Measurements from ENCODE around the gene IQSEC1.

Gene IQSEC1

DNA sequence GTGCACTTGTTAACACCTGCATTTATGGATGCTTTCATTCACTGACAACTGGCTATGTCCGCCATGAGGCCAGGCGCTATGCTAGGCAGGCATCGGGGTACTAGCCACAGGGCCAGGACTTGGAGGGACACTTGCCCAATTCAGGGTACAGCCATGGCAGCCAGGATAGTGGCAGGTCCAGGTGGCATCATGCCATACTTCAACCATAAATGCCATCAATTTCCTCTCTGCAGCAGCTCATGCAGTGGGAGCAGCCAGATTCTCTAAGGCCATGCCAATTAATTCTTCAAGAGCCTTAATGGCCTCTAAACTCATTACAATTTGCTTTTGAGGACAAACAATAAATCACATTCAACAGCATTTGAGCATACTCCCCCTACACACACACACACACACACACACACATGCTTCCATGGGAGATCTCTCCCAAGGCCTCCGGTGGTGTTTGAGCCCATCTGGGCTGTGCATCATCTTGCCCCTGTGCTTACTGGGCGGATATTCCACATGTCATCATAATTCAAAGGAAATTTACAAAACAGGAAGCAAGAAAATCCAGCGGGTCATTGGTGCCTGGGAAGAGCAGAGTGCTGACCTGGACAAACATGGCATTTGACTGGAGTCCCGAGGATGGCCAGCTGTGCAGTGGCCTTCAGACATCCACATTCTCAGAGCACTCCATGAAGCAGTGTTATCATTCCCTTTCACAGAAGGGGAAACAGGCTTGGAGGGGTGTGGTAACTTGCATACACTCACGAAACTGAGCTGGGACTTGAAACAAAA lies 109.1 kb downstream of the IQSEC1 start:
- TF ChIP-seq FOXP2 (optimal IDR thresholded peaks at IDR 0.05; ENCODE audit: borderline replicate concordance, extremely low read depth, extremely low read length, insufficient read depth) (no peak), TAF1 (IDR thresholded peaks at IDR 0.05; ENCODE audit: borderline replicate concordance, insufficient read depth, low read length) (no peak), SIN3A (IDR thresholded peaks at IDR 0.05; ENCODE audit: borderline replicate concordance, insufficient read depth, low read length) (no peak), POLR2AphosphoS5 (IDR thresholded peaks at IDR 0.05; ENCODE audit: low read depth, low read length) (no peak)
- TF ChIP-seq, protein P1, sequence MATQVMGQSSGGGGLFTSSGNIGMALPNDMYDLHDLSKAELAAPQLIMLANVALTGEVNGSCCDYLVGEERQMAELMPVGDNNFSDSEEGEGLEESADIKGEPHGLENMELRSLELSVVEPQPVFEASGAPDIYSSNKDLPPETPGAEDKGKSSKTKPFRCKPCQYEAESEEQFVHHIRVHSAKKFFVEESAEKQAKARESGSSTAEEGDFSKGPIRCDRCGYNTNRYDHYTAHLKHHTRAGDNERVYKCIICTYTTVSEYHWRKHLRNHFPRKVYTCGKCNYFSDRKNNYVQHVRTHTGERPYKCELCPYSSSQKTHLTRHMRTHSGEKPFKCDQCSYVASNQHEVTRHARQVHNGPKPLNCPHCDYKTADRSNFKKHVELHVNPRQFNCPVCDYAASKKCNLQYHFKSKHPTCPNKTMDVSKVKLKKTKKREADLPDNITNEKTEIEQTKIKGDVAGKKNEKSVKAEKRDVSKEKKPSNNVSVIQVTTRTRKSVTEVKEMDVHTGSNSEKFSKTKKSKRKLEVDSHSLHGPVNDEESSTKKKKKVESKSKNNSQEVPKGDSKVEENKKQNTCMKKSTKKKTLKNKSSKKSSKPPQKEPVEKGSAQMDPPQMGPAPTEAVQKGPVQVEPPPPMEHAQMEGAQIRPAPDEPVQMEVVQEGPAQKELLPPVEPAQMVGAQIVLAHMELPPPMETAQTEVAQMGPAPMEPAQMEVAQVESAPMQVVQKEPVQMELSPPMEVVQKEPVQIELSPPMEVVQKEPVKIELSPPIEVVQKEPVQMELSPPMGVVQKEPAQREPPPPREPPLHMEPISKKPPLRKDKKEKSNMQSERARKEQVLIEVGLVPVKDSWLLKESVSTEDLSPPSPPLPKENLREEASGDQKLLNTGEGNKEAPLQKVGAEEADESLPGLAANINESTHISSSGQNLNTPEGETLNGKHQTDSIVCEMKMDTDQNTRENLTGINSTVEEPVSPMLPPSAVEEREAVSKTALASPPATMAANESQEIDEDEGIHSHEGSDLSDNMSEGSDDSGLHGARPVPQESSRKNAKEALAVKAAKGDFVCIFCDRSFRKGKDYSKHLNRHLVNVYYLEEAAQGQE (IDR thresholded peaks at IDR 0.05; ENCODE audit: insufficient read depth in 1 of 2, low read depth in 2 of 2, low read length in 2 of 2), result no peak

DNA sequence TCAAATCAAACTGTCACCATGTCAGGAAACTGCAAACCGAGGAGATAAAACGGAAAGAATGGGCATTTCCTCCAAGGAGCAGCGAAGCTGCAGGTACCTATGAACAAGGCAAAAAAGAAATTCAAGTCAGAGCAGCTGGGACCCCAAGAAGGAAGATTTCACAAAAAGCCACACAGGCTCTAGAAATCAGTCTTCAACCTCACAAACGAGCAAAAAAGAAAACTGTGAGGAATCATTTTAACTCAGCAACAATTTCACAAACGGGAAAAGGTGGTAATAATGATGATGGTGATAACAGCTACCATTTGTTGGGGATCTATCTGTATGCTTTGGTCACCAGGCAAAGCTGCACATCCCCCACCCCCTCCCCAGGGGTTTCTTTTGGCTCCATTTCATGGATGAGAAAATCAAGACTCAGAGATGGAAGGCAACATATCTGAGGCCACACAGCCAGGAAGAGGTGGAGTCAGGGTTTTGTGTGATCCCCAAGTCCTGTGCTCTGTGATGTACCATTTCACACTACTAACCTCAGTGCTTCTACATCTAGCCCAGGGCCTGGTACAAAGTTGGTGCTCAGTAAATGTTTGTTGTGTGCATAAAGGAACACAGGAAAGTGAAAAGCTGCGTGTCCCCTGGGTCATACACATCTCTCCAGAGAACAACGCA lies 109.9 kb downstream of the IQSEC1 start:
- TF ChIP-seq FOXP2 (optimal IDR thresholded peaks at IDR 0.05; ENCODE audit: borderline replicate concordance, extremely low read depth, extremely low read length, insufficient read depth), result no peak
- no peak for TF ChIP-seq SIN3A (IDR thresholded peaks at IDR 0.05; ENCODE audit: borderline replicate concordance, insufficient read depth, low read length)
- TF ChIP-seq, protein P1 (IDR thresholded peaks at IDR 0.05; ENCODE audit: insufficient read depth in 1 of 2, low read depth in 2 of 2, low read length in 2 of 2), result no peak
- no peak for TF ChIP-seq TAF1 (IDR thresholded peaks at IDR 0.05; ENCODE audit: borderline replicate concordance, insufficient read depth, low read length)
- no peak for TF ChIP-seq POLR2AphosphoS5 (IDR thresholded peaks at IDR 0.05; ENCODE audit: low read depth, low read length)

DNA sequence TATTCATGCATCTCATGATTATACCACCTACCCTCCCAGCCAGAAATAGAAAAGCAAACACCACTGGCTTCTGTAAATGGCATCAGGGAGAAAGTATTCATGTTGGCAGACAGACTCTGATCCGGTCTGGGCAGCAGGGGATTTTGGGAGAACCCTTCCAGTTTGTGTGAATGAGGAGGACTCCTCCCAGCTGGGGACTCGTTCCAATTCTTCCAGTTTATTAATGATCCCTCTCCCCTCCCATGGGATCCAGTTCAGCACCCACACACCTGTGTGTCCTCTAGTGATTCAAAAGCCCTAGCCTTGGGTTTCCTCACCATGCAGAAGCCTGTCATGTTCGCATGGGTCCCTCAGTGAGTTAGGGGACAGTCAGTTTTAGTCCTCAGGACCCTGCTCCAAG lies 110.9 kb downstream of the IQSEC1 start:
- TF ChIP-seq SIN3A (IDR thresholded peaks at IDR 0.05; ENCODE audit: borderline replicate concordance, insufficient read depth, low read length) (no peak), TAF1 (IDR thresholded peaks at IDR 0.05; ENCODE audit: borderline replicate concordance, insufficient read depth, low read length) (no peak), FOXP2 (optimal IDR thresholded peaks at IDR 0.05; ENCODE audit: borderline replicate concordance, extremely low read depth, extremely low read length, insufficient read depth) (no peak), POLR2AphosphoS5 (IDR thresholded peaks at IDR 0.05; ENCODE audit: low read depth, low read length) (no peak)
- TF ChIP-seq, protein P1 (IDR thresholded peaks at IDR 0.05; ENCODE audit: insufficient read depth in 1 of 2, low read depth in 2 of 2, low read length in 2 of 2), result no peak

DNA sequence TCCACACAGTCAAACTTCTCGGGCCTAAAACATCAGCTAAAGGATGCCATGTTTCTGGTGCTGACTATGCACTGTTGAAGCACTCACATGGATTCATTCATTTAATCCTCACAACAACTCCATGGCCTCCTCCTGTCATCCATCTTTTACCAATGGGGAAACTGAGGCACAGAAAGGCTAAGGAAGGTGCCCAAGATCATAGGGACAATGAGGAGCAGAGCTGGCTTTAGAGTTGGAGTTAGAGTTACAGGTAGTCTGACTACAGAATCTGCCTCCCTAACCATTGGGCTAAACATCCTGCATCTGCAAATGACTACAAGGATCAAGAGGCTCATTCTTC lies 111.6 kb downstream of the IQSEC1 start:
- no peak for TF ChIP-seq SIN3A (IDR thresholded peaks at IDR 0.05; ENCODE audit: borderline replicate concordance, insufficient read depth, low read length)
- TF ChIP-seq FOXP2 (optimal IDR thresholded peaks at IDR 0.05; ENCODE audit: borderline replicate concordance, extremely low read depth, extremely low read length, insufficient read depth), result no peak
- TF ChIP-seq TAF1 (IDR thresholded peaks at IDR 0.05; ENCODE audit: borderline replicate concordance, insufficient read depth, low read length), result no peak
- TF ChIP-seq, protein P1 (IDR thresholded peaks at IDR 0.05; ENCODE audit: insufficient read depth in 1 of 2, low read depth in 2 of 2, low read length in 2 of 2), result no peak
- TF ChIP-seq POLR2AphosphoS5 (IDR thresholded peaks at IDR 0.05; ENCODE audit: low read depth, low read length), result no peak
